SIG-M5 (cell line): ENCODE results near the gene ZNF536.

Source experiments
- DNase-seq: peaks from one replicate; lab custom pipeline; 2025; lab: John Stamatoyannopoulos, UW

ZNF536 gene

DNA sequence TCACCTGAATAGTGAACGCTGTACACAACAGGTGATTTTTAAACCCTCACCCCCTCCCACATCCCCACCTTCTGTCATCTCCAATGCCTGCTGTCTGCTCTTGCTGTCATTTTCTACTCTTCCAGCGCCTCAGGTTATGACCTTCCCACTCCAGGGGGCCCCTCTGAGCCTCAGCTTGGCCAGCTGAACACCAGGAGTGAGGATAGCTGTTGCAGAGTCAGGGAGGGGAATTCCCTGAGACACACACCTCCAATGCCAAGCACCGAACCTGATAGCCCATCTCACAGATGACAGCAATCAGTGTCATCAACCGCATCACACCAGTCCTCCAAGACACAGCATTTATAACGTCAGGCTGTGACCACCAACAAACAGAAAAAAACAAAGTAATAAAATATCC lies 193.5 kb downstream of the ZNF536 start:
- DNase-seq = no peak

DNA sequence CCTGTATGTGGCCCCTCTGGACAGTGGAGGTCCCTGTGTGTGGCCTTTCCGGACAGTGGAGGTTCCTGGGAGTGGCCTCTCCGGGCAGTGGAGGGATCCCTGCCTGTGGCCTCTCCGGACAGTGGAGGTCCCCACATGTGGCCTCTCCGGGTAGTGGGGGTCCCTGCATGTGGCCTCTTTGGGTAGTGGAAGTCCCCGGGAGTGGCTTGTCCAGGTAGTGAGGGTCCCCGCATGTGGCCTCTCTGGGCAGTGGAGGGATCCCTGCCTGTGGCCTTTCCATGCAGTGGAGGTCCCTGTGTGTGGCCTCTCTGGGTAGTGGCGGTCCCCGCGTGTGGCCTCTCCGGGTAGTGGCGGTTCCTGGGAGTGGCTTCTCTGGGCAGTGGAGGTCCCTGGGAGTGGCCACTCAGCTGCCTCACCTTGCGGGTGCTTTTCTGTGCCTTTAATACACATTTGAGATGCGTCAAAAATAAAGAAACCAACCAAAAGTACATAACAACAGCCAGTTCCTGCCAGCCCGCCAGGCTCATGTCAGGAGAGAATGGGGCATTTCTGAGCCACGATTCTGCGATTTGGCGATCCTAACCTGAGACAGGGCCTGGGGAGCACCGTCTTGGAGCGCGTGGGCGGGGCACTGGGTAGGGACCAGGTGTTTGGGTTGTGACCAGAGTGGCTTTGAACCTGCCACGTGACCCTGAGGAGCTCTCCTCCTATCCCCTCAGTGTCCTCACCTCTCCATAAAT lies 194.7 kb downstream of the ZNF536 start:
- no peak for DNase-seq

DNA sequence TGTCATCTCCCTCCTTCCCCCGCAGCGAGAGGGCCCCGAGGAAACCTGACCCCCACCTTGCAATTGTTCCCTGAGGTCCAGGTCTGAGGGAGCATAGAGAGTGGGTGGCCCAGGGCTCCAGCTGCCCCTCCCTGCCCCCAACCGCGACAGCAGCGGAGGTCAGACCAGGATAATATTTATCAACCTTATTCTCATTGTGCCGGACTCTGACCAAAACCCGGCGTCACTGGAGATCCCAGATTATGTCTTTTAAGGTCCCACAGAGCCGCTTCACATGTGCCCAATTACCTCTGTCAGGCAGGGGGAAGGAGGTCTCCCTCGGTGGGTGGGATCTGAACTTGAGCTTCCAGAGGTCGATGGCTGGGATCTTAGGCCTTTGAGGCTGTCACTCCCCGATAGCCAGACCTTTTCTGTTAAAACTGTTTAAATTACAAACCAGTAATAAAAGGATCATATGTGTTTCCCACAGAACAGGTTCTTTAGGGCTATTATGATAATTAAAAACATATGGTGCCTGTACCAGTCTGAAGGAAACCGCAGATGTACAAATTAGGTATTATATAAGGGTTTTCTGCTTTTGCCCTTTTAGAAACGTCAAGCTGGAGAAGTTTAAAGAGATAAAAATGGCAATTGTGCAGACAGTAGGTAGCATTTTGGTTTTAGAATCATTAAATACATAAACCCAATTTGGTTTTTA lies 195.5 kb downstream of the ZNF536 start:
- DNase-seq = no peak

DNA sequence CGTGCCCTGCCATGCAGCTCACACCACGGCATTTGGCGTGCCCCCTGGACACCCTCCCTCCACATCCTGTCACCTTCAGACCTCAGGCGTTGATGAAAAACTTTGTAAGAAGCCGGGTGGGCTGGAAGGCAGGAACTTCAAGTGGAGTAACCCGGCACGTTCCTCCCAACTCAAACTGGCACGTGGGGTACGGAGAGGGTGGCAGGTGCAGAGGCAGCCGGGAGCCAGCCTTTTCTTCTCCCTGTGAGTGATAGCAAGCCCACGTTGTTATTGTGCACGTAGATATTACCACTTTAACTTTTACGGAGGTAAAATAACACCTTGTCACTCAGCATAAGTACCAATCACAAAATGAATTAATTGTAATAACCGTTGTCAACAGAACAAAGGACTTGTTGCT lies 198.0 kb downstream of the ZNF536 start:
- DNase-seq = no peak

DNA sequence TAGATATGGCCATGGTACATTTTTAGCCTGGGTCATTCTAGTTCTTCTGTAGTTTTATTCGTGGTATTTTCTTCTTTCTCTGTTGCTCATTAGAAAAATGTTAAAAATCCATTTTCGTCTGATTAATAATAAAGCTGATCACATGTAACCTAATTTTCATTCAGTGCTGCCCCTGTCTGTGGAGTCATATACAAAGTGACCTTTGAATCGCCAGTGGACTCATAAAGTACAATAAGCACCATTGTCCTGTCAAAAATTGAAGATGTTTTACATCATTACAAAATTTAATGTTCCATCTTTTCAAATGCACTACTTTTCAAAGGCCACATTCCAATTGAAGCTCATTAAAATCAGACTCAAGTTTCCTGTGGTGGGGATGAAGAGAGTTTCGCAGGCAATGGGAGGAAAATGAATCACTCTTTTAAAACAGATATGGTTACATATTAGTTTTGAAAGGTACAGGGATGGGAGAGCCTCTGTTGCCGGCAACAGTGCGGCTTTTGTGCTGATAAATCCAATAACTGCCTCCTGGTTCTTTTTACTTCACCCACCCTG lies 205.4 kb downstream of the ZNF536 start:
- no peak for DNase-seq

DNA sequence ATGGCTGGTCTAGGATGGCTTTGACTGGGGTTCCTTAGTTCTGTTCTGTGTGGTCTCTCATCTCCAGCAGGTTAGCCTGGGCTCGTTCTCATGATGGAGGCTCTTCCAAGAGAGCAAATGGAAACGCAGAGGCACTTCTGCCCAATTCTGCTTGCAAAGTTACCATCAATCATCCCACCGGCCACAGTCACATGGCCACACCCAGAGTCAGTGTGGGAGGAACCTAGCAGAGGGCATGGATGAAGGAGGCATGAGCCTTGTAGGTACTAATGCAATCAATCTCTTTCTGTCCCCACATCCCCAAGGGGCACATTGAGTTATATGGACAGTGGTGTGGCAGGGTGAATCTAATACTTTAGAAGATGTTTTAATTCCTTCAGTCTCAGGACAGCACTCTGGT lies 207.2 kb downstream of the ZNF536 start:
- DNase-seq = no peak

DNA sequence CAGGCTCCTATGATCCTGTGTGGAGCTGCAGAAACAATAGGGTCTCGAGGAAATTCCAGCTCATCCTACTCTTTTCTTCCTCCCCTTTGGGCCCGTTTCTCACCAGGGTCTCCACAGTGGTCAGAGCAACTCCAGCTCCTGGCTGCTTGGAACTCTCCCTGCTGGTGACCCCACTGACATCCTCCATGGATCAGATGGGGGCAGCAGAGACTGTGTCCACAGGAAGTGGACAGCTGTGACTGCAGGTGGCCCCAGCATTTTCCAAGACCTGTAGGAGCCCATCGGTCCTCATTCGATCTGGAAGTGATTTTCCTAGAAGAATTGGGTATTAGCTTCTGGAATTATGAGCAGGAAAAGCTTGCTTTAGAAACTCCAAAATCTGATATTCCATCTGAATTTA lies 208.5 kb downstream of the ZNF536 start:
- DNase-seq = no peak

DNA sequence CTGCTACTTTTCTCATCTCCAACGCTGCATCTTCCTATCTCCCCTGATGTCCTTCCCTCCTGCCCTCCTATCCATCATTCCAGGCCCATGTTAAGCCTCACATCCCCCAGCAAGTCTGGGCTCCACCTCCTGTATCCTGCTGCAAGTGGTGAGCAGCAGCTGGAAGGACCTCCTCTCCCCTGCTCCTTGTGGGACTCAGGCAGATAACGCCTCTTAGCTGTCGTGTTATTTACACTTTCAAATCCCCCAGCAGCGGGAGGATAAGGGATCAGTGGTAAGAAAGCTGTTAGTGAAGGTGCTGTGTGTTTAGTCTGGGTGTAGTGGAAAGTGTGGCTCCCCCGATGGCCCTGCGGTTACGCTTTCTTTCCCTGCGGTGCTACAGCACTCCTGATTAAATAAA lies 211.9 kb downstream of the ZNF536 start:
- no peak for DNase-seq

DNA sequence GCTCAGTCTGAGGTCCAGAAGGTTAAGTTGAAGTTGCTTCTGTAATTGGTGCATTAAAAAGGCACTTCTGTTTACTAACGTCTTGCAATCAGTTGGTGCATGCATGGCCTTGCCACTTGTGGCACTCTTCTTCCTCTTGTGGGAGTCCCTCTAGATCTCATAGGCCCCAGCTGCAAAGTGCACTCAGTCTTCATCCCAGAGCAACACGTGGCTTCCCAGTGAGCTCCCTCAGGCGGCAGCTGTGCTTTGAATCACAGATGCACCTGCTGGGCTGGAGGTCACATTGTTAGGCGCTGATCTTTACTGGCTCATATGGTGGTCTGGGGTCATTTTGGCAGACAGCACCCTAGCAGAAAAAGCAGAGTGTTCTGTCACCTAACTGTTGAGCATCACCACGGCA lies 215.7 kb downstream of the ZNF536 start:
- no peak for DNase-seq

DNA sequence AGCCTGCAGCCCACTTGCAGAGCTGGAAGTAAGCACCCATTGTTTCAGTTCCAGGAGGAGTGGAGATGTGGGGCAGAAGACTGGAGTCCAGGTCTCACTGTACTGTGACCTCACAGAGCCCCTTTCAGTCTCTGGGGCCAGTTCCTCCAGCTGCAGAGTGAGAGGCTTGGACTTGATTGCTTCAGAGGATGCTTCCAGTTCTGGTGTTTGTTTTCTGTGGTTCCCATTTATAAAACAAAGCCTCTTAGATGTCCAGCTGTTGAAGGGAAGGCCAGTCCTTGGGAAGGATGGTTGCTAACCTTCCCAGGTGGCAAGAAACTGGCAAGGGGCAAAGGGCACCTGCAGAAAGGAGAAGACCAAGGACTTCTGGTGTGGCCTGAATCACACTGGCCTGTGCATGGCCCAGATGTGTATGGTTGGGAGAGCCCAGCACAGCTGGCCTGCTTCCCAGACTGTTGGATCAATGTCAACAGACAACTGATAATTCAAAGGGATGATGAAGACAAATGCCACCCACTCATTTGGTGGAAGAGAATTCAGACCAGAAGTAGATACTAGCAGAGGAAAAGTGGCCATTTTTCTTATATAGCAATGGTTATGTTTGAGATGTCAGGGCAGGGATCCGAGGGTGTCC lies 218.5 kb downstream of the ZNF536 start:
- no peak for DNase-seq

DNA sequence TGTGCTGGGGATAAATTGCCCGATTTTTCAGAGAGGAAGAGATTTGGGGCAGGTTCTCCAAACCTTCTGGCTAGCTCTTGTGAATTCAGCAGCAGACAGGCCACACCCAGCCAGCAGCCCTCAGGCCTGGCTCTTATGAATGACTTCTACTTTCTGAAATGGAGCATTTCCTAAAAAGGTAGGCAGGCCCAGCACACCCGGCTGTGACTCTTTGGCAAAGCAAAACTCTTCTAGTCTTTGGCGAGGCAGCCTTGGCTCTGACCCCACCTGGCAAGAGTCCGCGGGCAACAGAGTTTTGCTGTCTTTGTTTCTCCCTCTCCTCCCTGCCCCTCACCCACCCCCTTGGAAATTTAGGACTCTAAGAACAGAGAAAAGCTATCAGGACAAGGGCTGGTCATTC lies 221.2 kb downstream of the ZNF536 start:
- DNase-seq = no peak

DNA sequence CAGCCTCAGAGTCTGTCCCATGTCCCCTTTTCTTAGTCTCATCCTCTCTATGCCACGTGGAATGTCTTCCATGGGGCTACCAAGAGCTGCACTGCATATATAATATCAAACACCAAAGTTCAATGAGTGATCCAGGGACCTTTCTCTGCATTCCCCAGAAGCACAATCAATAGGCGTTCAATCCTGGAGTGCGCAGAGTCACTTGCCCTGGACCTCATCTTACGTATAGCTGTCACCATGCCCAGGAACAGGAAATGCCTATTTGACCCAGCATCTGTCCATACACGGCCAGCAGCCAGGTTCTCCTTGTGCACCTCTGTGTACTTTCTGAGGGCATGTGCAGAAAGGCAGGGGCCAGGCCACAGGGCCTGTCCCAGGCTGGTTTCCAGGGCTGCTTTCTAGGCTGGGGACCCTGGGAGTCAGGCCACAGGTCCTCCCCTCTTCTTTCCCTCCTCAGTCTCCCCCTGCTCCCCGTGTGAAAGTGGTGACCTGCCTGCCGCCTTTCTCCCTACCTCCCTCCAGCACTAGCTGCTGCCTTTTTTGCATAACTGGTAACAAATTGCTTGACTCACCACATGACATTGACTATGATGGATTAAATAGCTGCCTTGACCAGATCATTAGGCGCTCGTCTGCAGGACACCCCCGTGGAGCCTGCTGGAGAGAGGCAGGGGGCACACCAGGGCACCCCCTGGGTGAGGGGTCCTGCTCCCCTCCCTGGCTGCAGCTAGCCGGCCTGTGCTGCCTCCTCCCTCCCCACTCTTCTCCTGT lies 222.0 kb downstream of the ZNF536 start:
- no peak for DNase-seq

DNA sequence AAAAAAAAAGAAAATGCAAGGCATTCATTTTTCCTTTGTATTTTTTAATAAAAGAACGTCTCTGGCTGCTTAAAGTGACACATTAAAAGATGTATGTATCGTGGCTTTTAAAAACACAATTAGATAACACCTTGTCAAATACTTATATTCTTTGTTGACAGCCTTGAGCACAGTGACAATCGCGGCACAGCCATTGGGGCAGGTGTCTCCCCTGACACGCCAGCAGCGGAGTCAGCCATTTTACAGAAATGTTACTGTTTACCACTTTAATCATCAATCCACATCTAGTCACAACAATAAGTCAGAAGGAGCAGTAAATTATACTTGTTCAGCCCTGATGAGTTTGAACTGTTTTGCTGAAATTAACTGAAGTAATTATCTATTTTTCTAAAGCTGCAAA lies 224.1 kb downstream of the ZNF536 start:
- no peak for DNase-seq

DNA sequence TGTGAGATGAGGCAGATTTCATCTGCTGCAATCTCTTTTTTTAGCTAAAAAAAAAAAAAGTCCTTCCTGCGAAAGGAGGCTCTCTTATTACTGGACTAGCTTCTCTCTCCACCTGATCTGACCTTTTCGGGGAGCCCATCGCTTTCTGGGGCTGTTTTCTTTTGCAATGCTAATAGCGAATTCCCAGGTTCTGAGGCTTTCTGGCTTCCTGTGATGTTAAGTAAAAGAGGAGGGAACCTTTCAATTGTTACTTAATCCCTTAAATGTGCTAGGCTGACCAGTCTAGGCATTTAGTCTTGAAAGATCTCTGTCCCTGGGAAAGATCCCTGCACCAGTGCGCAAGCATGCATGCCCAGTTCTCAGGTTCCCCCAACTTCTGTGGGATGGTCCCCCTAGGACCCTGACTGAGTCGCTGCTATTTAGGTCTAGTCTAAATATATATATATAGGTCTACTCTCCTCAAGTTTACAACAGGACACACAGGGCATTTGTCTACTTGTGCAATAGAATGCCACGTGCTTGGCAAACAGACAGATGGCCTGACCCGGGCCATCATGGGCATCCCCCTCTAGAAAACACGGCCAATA lies 224.7 kb downstream of the ZNF536 start:
- no peak for DNase-seq

DNA sequence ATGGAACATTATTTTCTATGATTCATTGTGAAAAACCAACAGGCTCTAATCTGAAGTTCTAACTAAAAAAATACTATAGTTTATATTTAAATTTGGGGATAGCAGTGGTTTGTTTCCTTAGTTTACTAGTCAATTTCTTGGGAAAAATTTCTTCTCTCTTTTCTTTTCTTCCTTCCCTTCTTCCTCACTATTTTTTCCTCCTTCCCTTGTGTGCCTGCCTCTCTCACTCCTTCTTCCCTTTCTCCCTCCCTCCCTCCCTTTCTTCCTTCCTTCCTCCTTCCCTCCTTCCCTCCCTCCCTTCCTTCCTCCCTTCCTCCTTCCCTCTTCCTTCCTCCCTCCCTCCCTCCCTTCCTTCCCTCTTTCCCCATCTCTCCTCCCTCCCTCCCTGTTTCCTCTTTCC lies 226.5 kb downstream of the ZNF536 start:
- no peak for DNase-seq

DNA sequence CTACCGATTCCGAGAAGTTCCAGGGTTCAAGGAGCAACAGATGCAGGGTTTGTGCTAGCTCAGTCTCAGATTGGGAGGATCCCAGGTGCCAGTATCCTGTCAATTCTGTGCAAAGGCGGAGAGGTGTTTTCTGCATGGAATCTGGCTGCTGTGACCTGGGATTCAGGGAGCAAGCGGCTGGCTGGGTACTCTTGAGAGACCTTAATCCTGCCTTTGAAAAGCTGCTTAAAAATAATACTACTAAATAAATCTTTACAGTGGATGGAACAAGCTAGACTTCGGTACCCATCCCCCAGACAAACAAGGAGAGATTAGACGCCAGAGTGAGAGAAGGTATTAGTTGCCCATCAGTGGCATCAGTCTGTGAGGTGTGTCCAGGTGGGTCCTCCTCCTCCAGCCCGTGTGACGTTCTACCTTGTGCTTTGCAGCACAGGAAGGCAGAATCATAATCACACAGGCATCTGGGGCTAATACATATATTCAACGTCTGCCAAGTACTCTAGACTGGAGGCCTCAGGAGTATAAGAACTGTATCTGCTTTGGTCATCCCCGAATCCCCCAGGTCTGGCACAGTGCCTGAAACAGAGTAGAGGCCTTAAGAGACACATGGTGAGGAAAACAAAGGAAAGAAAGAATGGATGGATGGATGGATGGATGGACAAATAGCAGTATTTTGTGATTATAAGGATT lies 230.6 kb downstream of the ZNF536 start:
- DNase-seq = no peak

DNA sequence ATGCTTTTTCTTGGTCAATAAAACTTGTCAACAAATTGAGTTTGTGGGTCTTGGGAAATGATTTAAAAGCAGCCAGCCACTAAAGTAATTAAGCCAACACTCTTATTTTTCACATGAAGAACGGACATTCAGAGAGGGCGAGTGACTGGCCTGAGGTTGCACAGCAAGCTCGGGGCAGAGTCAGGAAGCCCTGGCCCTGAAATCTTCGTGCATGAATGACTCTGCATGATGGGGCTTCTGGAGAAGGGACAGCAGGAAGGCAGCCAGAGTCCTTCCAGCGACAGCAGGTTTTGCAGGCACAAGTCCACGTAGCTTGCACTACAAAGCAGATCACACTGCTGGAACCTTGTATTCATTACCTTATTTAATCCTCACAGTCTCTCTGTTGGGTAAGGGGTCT lies 232.5 kb downstream of the ZNF536 start:
- no peak for DNase-seq

DNA sequence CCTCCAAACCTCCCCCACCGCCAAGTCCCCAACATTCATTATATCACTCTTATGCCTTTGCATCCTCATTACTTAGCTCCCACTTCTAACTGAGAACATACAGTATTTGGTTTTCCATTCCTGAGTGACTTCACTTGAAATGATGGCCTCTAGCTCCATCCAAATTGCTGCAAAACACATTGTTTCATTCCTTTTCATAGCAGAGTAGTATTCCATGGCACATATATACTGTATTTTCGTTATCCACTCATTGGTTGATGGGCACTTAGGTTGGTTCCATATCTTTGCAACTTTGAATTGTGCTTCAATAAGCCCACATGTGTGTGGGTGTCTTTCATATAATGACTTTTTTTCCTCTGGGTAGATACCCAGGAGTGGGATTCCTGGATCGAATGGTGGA lies 233.1 kb downstream of the ZNF536 start:
- no peak for DNase-seq

DNA sequence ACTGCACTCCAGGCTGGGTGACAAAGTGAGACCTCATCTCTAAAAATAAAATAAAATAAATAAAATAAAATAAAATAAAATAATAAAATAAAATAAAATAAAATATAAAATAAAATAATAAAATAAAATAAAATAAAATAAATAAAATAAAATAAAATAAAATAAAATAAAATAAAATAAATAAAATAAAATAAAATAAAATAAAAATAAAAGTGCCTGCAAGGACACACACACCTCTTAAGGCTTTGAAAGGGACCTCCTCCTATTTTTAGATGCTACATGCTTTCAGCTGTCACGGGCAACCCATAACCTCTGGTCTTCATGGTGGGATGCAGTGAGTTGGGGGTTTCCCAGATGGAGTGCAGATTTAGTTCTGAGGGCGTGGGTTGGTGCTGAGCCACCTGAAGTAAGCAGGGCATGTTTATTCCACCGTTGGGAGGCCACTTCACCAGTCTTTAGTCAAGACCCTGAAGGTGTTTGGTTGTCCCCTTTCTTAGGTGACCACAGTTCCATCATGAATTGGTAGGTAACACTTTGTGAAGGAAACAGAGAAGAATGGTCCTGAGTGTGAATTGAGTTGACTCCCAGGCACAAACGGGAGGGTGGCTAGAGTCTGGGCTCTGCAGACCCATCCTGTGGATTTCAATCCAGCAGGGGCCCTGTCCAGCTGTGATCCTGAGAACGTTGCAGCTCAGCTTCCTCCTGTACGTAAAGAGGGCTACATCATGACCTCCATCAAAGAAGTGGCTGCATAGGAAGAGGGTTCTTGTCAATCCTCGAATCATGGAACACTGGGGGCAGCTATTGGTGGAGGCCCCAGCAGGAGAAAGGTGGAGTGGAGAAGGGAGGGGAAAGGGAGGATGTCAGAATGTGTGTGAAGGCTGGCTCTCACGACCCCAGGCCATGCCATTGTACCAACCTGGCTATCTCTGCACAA lies 234.2 kb downstream of the ZNF536 start:
- no peak for DNase-seq
